HG02642 (cell line): ENCODE measurements around the gene ARID4B.

ENCODE experiments used
- ATAC-seq: cut with Tn5 transposase; IDR thresholded peaks from one replicate; pipeline ENCODE4 v1.9.1; 2021; ENCODE audit warnings: mild to moderate bottlenecking; ENCODE audit not compliant: unreplicated experiment, poor library complexity

ARID4B gene

DNA sequence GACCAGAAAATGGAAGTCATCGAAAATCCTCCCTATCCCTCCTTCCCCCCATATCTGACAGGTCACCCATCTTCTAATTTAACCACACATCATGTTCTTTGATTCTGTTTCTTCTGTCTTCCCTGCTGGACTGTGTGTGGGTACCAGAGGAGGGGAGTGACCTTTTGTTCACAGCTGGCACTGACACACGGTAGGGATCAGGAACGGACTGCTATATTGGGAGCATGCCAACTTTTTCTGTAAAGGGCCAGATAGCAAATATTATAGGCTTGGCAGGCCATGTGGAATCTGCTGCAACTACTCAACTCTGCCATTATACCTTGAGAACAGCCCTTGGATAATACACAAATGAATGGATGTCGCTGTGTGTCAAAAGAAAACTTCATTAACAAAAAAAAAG, 191.9 kb downstream of the ARID4B start:
- ATAC-seq, result no peak

DNA sequence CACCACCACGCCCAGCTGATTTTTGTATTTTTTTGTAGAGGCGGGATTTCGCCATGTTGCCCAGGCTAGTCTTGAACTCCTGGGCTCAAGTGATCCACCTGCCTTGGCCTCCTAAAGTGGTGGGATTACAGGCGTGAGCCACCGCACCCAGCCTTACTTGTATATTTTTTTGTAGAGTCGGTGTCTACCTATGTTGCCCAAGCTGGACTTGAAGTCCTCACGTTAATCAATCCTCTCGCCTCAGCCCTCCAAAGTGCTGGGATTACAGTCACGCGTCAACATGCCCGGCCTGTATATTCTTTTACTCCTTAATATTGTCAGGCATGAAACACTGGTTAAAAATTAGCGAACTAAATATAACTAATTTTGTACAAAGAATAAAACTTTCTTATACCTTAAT, 193.8 kb downstream of the ARID4B start:
- no peak for ATAC-seq

DNA sequence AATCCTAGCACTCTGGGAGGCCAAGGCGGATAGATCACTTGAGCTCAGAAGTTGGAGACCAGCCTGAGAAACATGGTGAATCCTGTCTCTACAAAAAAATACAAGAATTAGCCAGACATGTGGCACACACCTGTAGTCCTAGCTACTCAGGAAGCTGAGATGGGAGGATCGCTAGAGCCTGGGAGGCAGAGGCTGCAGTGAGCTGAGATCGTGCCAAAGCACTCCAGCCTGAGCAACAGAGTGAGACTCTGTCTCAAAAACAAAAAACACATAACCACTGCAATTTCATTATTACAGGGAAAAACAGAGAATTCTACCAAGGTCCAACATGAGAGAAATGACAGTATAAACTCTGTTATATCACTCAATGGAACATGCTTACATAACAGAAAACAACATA, 194.9 kb downstream of the ARID4B start:
- no peak for ATAC-seq

DNA sequence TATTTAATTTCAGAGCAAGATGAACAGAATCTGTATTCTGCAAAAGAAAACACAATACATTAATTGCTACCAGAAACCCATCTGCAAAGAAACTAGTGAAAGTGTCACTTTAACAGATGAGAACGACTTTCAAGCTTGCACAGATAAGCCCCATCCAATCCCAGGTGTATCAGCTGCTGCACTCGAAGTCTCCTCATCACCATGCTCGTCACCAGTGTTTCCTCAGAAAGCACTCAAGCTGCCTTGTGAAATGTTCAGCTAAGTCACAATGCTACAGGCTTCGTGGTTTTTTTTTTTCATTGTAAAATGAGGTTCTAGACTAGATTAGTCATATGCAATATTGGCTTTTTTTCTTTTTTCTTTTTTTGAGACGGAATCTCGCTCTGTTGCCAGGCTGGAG, 196.0 kb downstream of the ARID4B start:
- no peak for ATAC-seq

DNA sequence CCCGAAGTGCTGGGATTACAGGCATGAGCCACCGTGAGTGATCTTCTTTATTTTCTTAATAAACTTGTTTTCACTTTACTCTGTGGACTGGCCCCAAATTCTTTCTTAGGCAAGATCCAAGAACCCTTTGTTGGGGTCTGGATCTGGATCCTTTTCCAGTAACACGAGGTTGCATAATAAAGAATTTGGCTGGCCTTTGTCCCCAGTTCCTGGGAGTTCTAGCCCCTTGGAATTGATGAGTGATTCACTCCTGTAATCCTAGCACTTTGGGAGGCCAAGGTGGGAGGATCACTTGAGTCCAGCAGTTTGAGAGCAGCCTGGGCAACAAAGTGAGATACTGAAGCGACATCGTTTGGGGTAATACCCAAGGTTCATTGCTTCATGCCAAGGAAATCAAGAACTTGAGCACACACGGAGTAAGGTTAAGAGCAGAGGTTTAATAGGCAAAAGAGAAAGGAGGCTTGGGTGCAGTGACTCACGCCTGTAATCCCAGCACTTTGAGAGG, 197.2 kb downstream of the ARID4B start:
- no peak for ATAC-seq

DNA sequence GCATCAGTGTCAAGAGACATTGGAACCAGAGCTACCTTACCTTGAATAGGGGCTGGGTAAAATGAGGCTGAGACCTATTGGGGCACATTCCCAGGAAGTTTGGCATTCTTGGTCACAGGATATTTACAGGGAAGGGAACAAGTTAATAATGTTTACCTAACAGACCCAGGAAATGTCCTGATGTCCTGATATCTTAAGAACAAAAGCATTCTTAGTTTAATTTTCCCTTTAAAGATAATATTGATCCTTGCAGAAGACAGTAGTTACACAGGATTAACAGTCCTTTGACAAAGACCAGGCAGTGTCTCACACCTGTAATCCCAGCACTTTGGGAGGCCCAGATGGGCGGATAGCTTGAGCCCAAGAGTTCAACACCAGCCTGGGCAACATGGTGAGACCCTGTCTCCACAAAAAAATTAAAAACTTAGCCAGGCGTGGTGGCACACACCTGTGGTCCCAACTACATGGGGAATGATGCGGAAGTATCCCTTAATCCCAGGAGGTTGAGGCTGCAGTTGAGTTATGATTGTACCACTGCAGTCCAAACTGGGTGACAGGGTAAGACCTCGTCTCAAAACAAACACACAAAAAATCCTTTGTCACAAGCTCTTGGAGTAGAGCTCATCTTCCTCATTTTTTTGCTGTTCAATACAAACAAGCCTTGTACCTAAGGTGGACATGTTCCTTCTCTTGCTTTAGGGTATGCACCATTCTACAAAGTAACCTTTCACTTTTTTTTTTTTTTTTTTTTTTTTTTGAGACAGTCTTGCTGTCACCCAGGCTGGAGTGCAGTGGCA, 198.0 kb downstream of the ARID4B start:
- ATAC-seq, result no peak

DNA sequence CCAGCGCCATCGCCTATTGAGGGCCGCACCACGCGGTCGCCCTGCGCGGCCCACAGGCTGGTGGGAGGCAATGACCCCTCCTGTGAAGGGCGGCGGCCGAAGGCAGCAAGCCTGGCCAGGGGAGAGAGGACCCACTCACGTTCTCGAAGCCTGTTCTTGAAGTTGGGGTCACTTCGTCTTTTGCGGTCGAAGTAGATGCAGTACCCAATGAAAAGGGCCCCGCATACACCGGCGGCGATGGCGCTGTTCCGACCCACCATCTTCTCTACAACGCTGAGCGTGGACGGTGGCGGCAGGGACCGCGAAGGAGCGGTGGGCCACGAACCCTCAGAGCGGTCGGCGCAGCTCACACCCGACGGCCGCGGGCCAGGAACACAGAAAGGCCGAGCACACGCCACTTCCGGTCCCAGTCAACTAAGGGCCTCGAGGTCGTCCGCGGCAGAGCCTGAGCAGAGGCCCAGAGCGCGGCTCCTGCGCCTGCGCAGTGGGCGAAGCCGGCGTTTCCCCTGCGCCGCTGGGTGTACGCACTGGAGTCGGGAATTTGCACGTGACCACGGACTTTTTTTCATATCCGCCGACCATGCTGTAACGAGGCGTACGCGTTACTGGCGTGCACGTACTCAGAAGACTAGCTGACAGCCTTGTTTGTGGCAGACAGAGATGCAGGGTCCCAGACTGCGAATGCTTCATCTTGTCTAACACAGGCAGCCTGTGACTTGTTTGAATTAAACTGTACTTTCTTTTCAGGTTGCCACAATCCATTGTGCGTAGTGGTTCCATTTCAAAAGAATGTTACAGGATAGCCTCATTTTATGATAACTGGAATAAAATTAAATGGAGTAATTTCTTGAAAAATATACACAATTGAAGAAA, 199.3 kb downstream of the ARID4B start, which contains the start of gene TOMM20:
TOMM20 (minus strand) TSS at position 382 of the 873 bp plus-strand sequence; CDS start at position 260, 122 bp downstream.
- ATAC-seq, result peak; percentile 95

DNA sequence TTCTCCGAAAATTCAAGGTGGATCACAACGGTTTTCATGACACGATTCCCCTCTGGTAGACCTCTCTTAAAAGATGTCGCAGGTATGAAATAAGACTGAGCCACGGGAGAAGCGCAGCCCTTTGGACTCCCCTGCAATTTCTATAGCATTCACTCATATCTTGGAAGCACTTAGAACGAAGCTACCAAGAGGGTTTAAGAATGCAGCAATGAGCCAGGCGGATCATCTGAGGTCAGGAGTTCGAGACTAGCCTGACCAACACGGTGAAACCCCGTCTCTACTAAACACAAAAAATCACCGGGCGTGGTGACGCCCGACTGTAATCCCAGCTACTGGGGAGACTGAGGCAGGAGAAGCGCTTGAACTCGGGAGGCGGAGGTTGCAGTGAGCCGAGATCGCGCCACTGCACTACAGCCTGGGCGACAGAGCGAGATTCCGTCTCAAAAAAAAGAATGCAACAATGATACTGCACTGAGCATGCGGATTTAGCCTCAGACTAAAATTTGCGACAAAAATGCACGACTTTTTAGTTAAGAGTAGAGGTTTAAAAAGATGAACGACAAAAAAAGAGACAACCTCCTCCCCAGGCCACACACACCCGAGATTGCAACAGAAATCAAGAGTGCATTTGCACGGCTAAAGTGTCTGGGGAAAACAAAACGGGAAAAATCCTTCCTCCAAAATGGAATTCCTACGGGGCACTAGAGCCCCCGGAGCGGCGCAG, 200.1 kb downstream of the ARID4B start:
- ATAC-seq, result no peak

DNA sequence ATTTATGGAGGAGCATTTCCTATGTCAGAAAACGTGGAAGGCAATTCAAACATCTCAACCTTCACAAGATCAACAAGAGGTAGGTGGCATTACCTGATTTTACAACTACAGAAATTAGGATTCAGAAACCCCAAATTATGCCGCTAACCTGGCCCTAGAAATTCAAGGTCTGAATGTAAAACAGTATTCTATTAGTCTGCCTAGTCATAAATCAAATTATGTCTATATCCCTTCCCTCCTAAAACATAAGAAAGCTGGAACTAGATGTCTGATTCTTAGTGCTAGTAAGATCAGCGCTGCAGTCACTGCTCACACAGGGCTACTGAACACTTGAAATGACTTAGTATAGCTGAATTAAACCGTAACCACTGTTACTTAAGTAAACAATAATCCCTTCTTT, 200.8 kb downstream of the ARID4B start:
- ATAC-seq, result no peak

DNA sequence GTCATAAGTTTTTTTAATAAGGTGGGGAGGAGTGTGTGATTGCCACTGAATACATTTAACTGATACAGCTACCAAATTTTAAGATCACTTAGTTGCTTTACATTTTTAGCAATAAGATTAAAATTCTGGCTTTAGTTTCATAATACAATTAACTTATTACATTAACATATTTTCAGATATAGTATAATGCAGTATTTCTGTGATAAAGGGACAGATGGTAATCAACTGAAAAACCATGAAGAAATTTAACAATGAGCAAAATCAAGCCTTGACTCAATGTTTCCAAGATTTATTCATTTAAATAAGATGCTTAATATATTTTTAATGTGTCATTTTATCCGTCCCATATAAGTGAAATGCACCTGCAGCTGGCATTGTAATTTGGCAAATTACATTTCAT, 203.3 kb downstream of the ARID4B start:
- no peak for ATAC-seq

DNA sequence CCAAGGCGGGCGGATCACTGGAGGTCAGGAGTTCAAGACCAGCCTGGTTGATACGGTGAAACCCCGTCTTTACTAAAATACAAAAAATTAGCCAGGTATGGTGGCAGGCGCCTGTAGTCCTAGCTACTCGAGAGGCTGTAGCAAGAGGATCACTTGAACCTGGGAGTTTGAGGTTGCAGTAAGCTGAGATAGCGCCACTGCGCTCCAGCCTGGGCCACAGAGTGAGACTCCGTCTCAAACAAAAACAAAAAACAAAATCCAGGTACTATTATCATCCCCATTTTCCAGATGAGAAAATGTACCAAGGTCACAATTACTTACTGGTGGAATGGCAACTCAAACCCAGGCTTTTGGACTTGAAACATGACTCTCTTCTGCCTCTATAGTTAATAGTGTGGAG, 203.9 kb downstream of the ARID4B start:
- no peak for ATAC-seq

DNA sequence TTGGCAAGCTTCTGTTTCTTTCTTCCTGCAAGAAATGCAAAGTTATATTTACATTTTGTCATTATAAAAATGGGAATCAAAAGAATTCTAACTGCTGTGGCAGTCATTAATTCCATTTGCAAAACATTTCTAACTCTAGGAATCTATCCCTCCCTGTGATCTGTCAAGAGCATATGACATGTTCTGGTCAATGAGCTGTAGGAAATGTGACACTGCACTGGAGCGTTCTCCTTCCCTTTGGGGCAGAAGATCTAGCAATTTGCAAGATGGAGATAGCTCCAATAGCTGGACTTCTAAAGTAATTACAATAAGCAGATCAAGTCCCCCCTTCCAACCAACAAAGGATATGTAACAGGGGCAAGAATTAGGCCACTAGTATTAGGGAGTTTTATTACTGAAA, 205.6 kb downstream of the ARID4B start:
- no peak for ATAC-seq
